Head of caudate nucleus (tissue), 42 donors: ENCODE measurements around the gene FOSL2.

Source experiments
- DNase-seq, 42 donors: peaks; one replicate each; pipeline versions ENCODE4 v3.0.0 to v3.0.0-alpha.2; 2020 to 2021; ENCODE audit warnings: mixed read lengths in 7 of 42
- intact Hi-C: fragments of 100-400 bp; cut with DNase I; formaldehyde crosslinking; loops from one replicate; pipeline ENCODE4 v1.15.0; 2022

The FOSL2 gene

GRCh38 chr2:28420722-28421121 lies 28.1 kb downstream of the FOSL2 start:
- DNase-seq: peak in 1 of 42 donors; percentile 2

DNA sequence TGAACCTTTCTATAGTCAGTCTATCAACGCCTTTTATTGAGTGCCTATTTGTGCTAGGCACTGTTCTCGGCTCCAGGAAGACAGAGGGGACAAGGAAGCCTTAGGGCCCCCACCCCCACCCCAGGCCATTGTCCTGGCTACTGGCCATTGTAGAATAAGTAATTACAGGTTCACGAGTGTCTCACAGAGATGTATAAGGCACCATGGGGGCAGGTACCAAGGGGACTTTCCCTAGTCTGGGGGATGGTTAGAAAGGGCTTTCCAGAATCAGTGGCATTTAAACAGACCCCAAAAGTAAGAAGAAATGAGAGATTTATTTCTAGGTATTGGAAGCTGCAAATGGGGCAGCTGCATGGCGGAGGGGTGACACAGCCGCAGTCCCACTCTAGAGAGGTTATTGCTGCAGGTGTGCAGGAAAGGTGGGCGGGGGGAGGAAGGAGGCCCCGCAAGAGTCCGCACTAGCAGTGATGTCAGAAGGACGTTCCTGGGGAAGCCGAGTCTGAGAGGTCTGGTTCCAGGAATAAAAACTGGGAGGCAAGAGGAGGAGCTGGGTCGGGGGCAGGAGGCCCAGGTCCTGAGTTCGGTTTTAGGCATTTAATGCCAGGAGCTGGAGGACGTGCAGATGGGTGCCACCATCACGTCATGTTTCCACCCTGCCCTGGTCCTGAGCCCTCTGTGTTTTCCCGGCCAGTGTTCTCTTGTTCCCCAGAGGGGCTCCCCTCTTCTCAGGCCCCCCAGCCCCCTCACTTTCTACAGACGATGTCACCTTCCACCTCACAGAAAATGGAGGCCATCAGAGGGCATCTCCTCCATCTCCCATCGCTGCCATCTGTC lies 30.5 kb downstream of the FOSL2 start:
- intact Hi-C loops: no loop called here
- DNase-seq: no peak

More at GRCh38 chr2:28420722-28421121, 28.1 kb downstream of the FOSL2 start:
- intact Hi-C loops: no loop called here

GRCh38 chr2:28423856-28424605 lies 31.4 kb downstream of the FOSL2 start:
- DNase-seq: no peak
- intact Hi-C loops: no loop called here

GRCh38 chr2:28424799-28425463 lies 32.3 kb downstream of the FOSL2 start:
- no peak for DNase-seq
- intact Hi-C loops: no loop called here

GRCh38 chr2:28425464-28425835 lies 32.8 kb downstream of the FOSL2 start:
- intact Hi-C loops: no loop called here
- no peak for DNase-seq

GRCh38 chr2:28427741-28428415 lies 35.2 kb downstream of the FOSL2 start:
- intact Hi-C loops: no loop called here
- DNase-seq: no peak

GRCh38 chr2:28428486-28428885 lies 35.8 kb downstream of the FOSL2 start:
- no peak for DNase-seq
- intact Hi-C loops: no loop called here

GRCh38 chr2:28429636-28430376 lies 37.1 kb downstream of the FOSL2 start:
- DNase-seq: no peak
- intact Hi-C loops: no loop called here

GRCh38 chr2:28430377-28430765 lies 37.7 kb downstream of the FOSL2 start:
- intact Hi-C loops: no loop called here
- DNase-seq: no peak

GRCh38 chr2:28430788-28431418 lies 38.2 kb downstream of the FOSL2 start:
- DNase-seq: no peak

GRCh38 chr2:28431741-28432140 lies 39.1 kb downstream of the FOSL2 start:
- intact Hi-C loops: no loop called here
- DNase-seq: no peak

More at GRCh38 chr2:28430788-28431418, 38.2 kb downstream of the FOSL2 start:
- intact Hi-C loops: no loop called here

GRCh38 chr2:28432362-28432761 lies 39.7 kb downstream of the FOSL2 start:
- no peak for DNase-seq
- intact Hi-C loops: no loop called here

DNA sequence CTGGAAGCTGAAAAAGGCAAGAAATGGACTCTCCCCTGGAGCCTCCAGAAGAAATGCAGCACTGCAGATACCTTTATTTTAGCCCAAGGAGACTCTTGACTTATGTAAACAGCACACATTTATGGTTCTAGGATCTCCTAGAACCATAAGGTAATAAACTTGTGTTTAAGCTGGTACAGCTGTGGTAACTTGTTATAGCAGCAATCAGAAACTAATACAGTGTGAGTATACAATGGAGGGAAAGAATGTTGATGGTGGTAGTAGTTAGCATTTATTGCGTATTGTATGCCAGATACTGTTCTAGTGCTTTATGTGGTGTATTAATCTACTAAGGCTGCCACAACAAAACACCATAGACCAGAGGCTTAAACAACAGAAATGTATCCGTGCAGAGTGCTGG lies 40.6 kb downstream of the FOSL2 start:
- intact Hi-C loops: no loop called here
- no peak for DNase-seq

DNA sequence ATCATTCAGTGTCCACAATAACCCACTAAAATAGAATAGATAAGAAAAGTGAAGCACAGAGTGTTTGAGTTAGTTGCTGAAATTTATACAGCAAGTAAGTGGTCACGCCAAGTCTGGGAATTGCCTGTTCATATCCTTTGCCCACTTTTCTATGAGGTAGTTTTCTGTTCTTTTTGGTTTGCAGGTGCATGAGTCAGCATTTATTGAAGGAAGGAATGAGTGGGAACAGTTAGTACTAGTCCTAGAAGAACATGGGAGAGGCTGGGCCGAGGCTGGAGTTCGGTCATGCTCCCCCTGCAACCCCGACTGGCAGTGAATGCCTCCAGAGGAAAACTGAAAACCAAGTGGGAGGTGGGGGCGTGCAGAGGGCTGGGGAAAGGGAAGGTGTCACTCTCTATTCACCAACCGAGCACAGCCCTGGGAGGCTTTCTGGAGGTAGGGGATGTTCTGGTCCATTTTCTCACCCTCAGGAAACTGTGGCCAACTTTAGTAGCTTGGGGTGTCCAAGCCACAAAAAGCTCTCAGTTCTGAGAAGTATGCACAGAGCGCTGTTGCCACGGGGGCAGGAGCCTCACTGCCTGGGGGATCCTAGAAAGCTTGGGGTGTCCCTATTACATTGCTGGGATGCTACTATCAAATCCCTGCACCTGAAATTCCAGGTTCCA lies 41.4 kb downstream of the FOSL2 start:
- DNase-seq: no peak
- intact Hi-C loops: no loop called here

DNA sequence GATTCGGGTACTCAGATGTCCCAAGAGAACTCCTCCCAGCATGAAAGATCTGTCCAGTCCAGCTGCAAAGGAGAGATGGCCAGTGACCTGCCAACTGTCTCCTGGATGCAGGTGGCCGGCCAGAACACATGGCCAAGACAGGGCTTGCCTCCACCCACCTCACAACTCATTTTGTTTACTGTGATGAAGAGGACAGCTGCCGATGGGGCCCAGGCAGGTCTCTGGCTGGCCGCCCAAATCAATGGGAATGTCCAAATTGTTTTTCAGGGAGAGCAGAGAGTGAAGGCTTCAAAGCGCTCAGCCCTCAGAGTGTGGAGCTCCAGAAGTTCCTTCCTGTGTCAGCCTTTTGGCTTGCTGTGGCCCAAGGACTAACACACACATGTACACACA lies 41.9 kb downstream of the FOSL2 start:
- intact Hi-C loops: no loop called here
- DNase-seq: no peak

GRCh38 chr2:28435241-28435640 lies 42.6 kb downstream of the FOSL2 start:
- no peak for DNase-seq
- intact Hi-C loops: no loop called here

GRCh38 chr2:28435814-28436351 lies 43.2 kb downstream of the FOSL2 start:
- DNase-seq: no peak
- intact Hi-C loops: no loop called here
